Endodermal cell (in vitro differentiated cells): Measurements from ENCODE around the gene LCMT2. TPM values are rescaled to one million over a fixed set of nuclear protein-coding genes. Genes with fewer than 3 reads are reported as not detected.

Experiments
- DNase-seq: peaks from one replicate; pipeline ENCODE4 v3.0.0-alpha.2; 2017
- H3K27ac ChIP-seq: 2 replicates; pipeline ENCODE4 v1.5.1; 2013; ENCODE audit warnings: mild to moderate bottlenecking, low read depth, low read length, moderate library complexity
- H3K27me3 ChIP-seq: 2 replicates; pipeline ENCODE4 v1.6.1; 2013; ENCODE audit warnings: mild to moderate bottlenecking, low read length, moderate library complexity; ENCODE audit not compliant: insufficient read depth, control insufficient read depth, poor library complexity, severe bottlenecking
- H3K36me3 ChIP-seq: 2 replicates; pipeline ENCODE4 v1.7.0; 2013; ENCODE audit warnings: mild to moderate bottlenecking, low read length, moderate library complexity; ENCODE audit not compliant: control insufficient read depth, insufficient read depth
- H3K4me1 ChIP-seq: one replicate; pipeline ENCODE4 v1.7.0; 2013; ENCODE audit warnings: low read length; ENCODE audit not compliant: control insufficient read depth, insufficient read depth
- H3K4me3 ChIP-seq: 2 replicates; pipeline ENCODE4 v1.5.1; 2013; ENCODE audit warnings: mild to moderate bottlenecking, low read length, moderate library complexity
- H3K9ac ChIP-seq: 2 replicates; pipeline ENCODE4 v1.6.1; 2013; ENCODE audit warnings: mild to moderate bottlenecking, low read length, moderate library complexity; ENCODE audit not compliant: poor library complexity, severe bottlenecking; ENCODE audit errors: extremely low read depth
- H3K9me3 ChIP-seq: 2 replicates; pipeline ENCODE4 v1.6.1; 2013; ENCODE audit warnings: mild to moderate bottlenecking, low read length, moderate library complexity; ENCODE audit not compliant: control insufficient read depth
- H3K27ac Mint-ChIP-seq: 2 replicates; pipeline ENCODE4 v1.8.0; 2020; ENCODE audit warnings: mixed read lengths
- H3K27me3 Mint-ChIP-seq: 2 replicates; pipeline ENCODE4 v1.8.0; 2021; ENCODE audit warnings: mild to moderate bottlenecking, mixed read lengths; ENCODE audit not compliant: insufficient read depth
- H3K36me3 Mint-ChIP-seq: 2 replicates; pipeline ENCODE4 v1.8.0; 2020; ENCODE audit warnings: low read depth, mixed read lengths
- H3K4me1 Mint-ChIP-seq: 2 replicates; pipeline ENCODE4 v1.8.0; 2020; ENCODE audit warnings: mixed read lengths
- H3K4me3 Mint-ChIP-seq: 2 replicates; pipeline ENCODE4 v1.8.0; 2020; ENCODE audit warnings: mild to moderate bottlenecking, moderate library complexity, mixed read lengths
- H3K9me3 Mint-ChIP-seq: 2 replicates; pipeline ENCODE4 v1.8.0; 2020; ENCODE audit warnings: mild to moderate bottlenecking, mixed read lengths
- CTCF ChIP-seq: fragments of 200-600 bp; sonication (generic); conservative IDR thresholded peaks from 2 replicates; pipeline ENCODE4 v1.5.0; 2021; ENCODE audit warnings: antibody characterized with exemption, mild to moderate bottlenecking
- WGBS, 2 experiments: methylation state at CpG; one replicate each; pipeline versions ENCODE4 v1.1.5 to v1.1.7; 2013; ENCODE audit warnings: missing lambda C conversion rate in 2 of 2, mixed read lengths in 1 of 2; ENCODE audit not compliant: insufficient coverage in 1 of 2, insufficient read length in 1 of 2; 5-methylcytosine and 5-hydroxymethylcytosine counted together
- total RNA-seq, 2 donors: library from RNA; stranded (reverse); fragmentation: NEBNext Ultra II Directional in 1 of 2; extraction: Animal tissue kit (Norgen Biotek cat#: 25700) in 1 of 2; gene quantifications; 2 replicates in 1 of 2; 3 replicates in 1 of 2; pipeline ENCODE4 v1.2.1, GENCODE V29; 2021

Gene LCMT2
- total RNA-seq, 2 donors from 2014 or later = 12.6 to 13.2 TPM

DNA sequence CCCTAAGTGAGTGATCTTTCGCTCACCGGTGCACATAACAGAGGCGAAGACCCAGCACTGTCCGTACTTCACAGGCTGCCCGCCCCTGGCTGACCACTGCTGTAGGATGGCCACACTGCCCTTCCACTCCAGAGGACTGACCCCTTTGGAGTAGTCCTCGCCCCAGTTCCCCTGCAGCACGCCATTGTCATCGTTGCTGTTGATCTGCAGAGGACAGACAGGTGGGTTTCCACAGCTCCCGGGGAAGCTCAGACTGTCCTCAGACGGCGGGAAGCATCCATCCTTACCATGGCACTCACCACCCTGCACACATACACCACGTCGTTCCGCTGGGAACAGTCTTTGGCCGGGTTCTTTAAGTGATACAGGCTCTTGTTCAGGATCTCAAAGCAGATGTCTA lies 43.1 kb downstream of the LCMT2 start:
- Mint-ChIP-seq H3K36me3 (no peaks in the 10 kb centered on the region), H3K27me3 (peaks cover 9% of the 10 kb centered on the region)
- no peak for DNase-seq

DNA sequence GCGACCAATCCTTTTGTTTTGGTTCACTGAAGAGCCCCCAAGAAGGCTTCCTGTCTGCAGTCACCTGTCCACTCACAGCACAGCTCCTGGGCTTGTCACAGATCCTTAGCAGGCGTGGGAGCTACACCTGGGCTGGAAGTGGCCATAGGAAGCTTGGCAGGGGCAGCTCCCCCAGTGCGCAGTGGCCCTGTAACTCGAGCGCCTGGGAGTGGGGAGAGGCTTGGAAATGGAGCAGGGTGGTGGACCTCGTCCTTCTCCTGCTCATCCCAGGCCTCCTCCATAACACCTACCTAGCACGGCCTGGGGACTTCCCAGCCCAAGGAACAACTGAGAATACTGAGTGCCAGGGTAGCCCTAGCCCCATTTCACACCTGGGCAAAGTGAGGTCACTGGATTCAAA lies 44.3 kb downstream of the LCMT2 start:
- DNase-seq = no peak
- no peak overlapping the region for H3K4me3 Mint-ChIP-seq
- no peak overlapping the region for H3K9ac ChIP-seq
- H3K27me3 Mint-ChIP-seq = peaks cover 7% of the 10 kb centered on the region
- no peak for TF ChIP-seq CTCF
- no peaks in the 10 kb centered on the region for H3K36me3 Mint-ChIP-seq
- peaks cover 4% of the 10 kb centered on the region for H3K27me3 ChIP-seq
- no peak overlapping the region for H3K27ac ChIP-seq
- no peaks in the 10 kb centered on the region for H3K4me1 Mint-ChIP-seq
- H3K9me3 ChIP-seq = no peaks in the 10 kb centered on the region
- H3K27ac Mint-ChIP-seq = no peak overlapping the region
- H3K4me3 ChIP-seq = no peak overlapping the region
- no peaks in the 10 kb centered on the region for H3K36me3 ChIP-seq
- WGBS, 2 experiments = 36 to 67% methylated on average over 2 to 6 of the region's 7 CpGs
- no peaks in the 10 kb centered on the region for H3K9me3 Mint-ChIP-seq
- no peaks in the 10 kb centered on the region for H3K4me1 ChIP-seq

More for the DNA sequence above, 43.1 kb downstream of the LCMT2 start:
- Mint-ChIP-seq H3K9me3 (no peaks in the 10 kb centered on the region), H3K27ac (no peak overlapping the region), H3K4me3 (no peak overlapping the region), H3K4me1 (no peaks in the 10 kb centered on the region)
- Histone ChIP-seq H3K4me1 (no peaks in the 10 kb centered on the region), H3K4me3 (no peak overlapping the region), H3K9me3 (no peaks in the 10 kb centered on the region), H3K36me3 (no peaks in the 10 kb centered on the region), H3K27ac (no peak overlapping the region), H3K9ac (no peak overlapping the region), H3K27me3 (peaks cover 4% of the 10 kb centered on the region)
- 83% methylated on average over 9 to 15 of the region's 15 CpGs for WGBS, 2 experiments
- TF ChIP-seq CTCF = no peak

GRCh38 chr15:43285609-43286037 lies 44.8 kb downstream of the LCMT2 start:
- peak; percentile 79 for DNase-seq
- Mint-ChIP-seq H3K36me3 (no peaks in the 10 kb centered on the region), H3K27me3 (peaks cover 5% of the 10 kb centered on the region), H3K4me3 (no peak overlapping the region), H3K4me1 (no peaks in the 10 kb centered on the region), H3K9me3 (no peaks in the 10 kb centered on the region), H3K27ac (no peak overlapping the region)
- Histone ChIP-seq H3K4me1 (no peaks in the 10 kb centered on the region), H3K9ac (no peak overlapping the region), H3K36me3 (no peaks in the 10 kb centered on the region), H3K27ac (no peak overlapping the region), H3K27me3 (peaks cover 4% of the 10 kb centered on the region), H3K9me3 (no peaks in the 10 kb centered on the region), H3K4me3 (no peak overlapping the region)
- TF ChIP-seq CTCF = peak; percentile 91
- 17% methylated on average over 1 to 4 of the region's 4 CpGs for WGBS, 2 experiments
